ENCODE measurements around the gene SLC9A8. TPM values are rescaled to one million over a fixed set of nuclear protein-coding genes. Genes with fewer than 3 reads are reported as not detected.
"Not testable (repeated sequence)": the region's sequence is repeated elsewhere in the genome, so short reads cannot be mapped to it uniquely, and the experiment has no call there.

The SLC9A8 gene
- total and polyA plus RNA-seq, 2 donors (not counting 3 experiments of a cell fraction or from before 2014, with no cell fraction given), result 5.1 to 14.4 TPM

DNA sequence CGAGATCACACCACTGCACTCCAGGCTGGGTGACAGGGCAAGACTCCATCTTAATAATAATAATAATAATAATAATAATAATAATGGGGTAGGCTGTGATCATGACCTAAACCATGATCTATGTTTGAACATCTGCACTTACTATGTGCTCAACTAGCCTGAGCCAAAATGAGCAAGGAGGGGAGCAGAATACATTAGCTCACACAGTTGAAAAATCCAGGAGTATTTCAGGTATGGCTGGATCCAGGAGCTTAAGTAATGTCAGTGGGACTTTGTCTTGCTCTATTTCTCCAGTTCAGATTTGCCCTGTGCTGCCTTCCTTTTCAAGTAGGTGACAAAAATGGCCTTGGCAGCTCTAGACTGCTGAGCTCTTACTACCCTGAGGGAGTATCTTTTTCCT, 32.7 kb upstream of the SLC9A8 start:
- intact Hi-C loops (cut with micrococcal nuclease), result loop anchor here (5.0 kb wide), 1 partner anchor 67 kb away; no protein-coding TSS in a partner anchor
- peaks cover 23% of the 10 kb centered on the region for H3K4me1 ChIP-seq (ENCODE audit: control insufficient read depth, extremely low read depth, insufficient read depth, low read length)
- no peaks in the 10 kb centered on the region for H3K27me3 ChIP-seq (ENCODE audit: control insufficient read depth in 2 of 2, insufficient read depth in 2 of 2, low read length in 2 of 2)
- no peaks in the 10 kb centered on the region for H4K20me1 ChIP-seq (replicated peaks; ENCODE audit: control insufficient read depth, extremely low read depth, insufficient read depth, low read length)
- no peaks in the 10 kb centered on the region for H3K9me3 ChIP-seq (replicated peaks; ENCODE audit: control insufficient read depth, insufficient read depth, low read length)
- no peak overlapping the region for H2AFZ ChIP-seq (ENCODE audit: low read depth, low read length)
- H3K4me3 ChIP-seq (replicated peaks in 1 of 3; ENCODE audit: insufficient read depth in 1 of 3, low read depth in 1 of 3, low read length in 3 of 3), result no peak overlapping the region
- dilution Hi-C loops (cut with MboI; ENCODE audit: extremely low pct_ligation_motif_present, low sequenced_read_pairs), result no loop called here
- DNase-seq (ENCODE audit: low read depth, low spot score) (no peak), FAIRE-seq (no peak)
- POLR2A ChIA-PET, result no interaction called here
- H3K36me3 ChIP-seq (ENCODE audit: control insufficient read depth in 2 of 2, extremely low read depth in 1 of 2, insufficient read depth in 2 of 2, low read length in 2 of 2), result no peaks in the 10 kb centered on the region
- no peaks in the 10 kb centered on the region for H3K79me2 ChIP-seq (ENCODE audit: control insufficient read depth, insufficient read depth, low read length)
- CTCF ChIA-PET, result interaction anchor here (0.6 to 1.0 kb wide), 2 partner anchors 15 to 54 kb away, joined by 3 read pairs; no protein-coding TSS in a partner anchor
- H3K9me1 ChIP-seq (replicated peaks; ENCODE audit: control insufficient read depth, extremely low read depth, insufficient read depth, low read length), result no peaks in the 10 kb centered on the region
- no peak for TF ChIP-seq JUN (IDR thresholded peaks at IDR 0.05; ENCODE audit: borderline replicate concordance, insufficient read depth, insufficient read length, low read depth)
- H3K27ac ChIP-seq (ENCODE audit: insufficient read depth, low read depth, low read length), result no peak overlapping the region
- BruUV-seq (replicated peaks), result no TSS peak
- no peak overlapping the region for H3K4me2 ChIP-seq (ENCODE audit: insufficient read depth, low read length)
- no peak overlapping the region for H3K9ac ChIP-seq (replicated peaks; ENCODE audit: extremely low read depth, insufficient read depth, low read length)

DNA sequence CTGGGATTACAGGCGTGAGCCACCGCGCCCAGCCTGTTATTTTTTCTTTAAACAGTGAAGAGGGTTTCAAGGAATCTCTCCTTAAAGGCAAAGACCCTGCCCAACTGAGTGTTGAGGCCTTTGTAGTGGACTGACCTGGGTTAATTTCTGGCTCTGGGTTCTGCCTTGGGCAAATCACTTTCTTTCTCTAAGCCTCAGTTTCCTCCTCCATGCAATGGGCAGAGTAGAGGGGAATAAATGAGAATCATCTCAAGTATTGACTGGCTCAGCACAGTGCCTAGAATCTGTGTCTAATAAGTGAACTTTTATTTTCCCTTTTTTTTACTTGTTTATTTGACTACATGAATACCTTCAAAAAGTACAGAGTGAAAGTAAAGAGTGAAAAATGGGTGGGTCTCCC, 31.0 kb upstream of the SLC9A8 start:
- Histone ChIP-seq H3K27me3 (ENCODE audit: control insufficient read depth in 2 of 2, insufficient read depth in 2 of 2, low read length in 2 of 2) (no peaks in the 10 kb centered on the region), H3K9me3 (replicated peaks; ENCODE audit: control insufficient read depth, insufficient read depth, low read length) (no peaks in the 10 kb centered on the region), H2AFZ (ENCODE audit: low read depth, low read length) (no peak overlapping the region), H3K9me1 (replicated peaks; ENCODE audit: control insufficient read depth, extremely low read depth, insufficient read depth, low read length) (no peaks in the 10 kb centered on the region), H4K20me1 (replicated peaks; ENCODE audit: control insufficient read depth, extremely low read depth, insufficient read depth, low read length) (no peaks in the 10 kb centered on the region), H3K27ac (ENCODE audit: insufficient read depth, low read depth, low read length) (no peak overlapping the region), H3K9ac (replicated peaks; ENCODE audit: extremely low read depth, insufficient read depth, low read length) (no peak overlapping the region), H3K4me1 (ENCODE audit: control insufficient read depth, extremely low read depth, insufficient read depth, low read length) (peaks cover 7% of the 10 kb centered on the region), H3K36me3 (ENCODE audit: control insufficient read depth in 2 of 2, extremely low read depth in 1 of 2, insufficient read depth in 2 of 2, low read length in 2 of 2) (no peaks in the 10 kb centered on the region), H3K4me2 (ENCODE audit: insufficient read depth, low read length) (no peak overlapping the region), H3K79me2 (ENCODE audit: control insufficient read depth, insufficient read depth, low read length) (no peaks in the 10 kb centered on the region), H3K4me3 (replicated peaks in 1 of 3; ENCODE audit: insufficient read depth in 1 of 3, low read depth in 1 of 3, low read length in 3 of 3) (no peak overlapping the region)
- dilution Hi-C loops (cut with MboI; ENCODE audit: extremely low pct_ligation_motif_present, low sequenced_read_pairs) (no loop called here), intact Hi-C loops (cut with micrococcal nuclease) (no loop called here)
- no TSS peak for BruUV-seq (replicated peaks)
- ChIA-PET POLR2A (no interaction called here), CTCF (no interaction called here)
- DNase-seq (ENCODE audit: low read depth, low spot score) (no peak), FAIRE-seq (no peak)
- TF ChIP-seq POLR2A (IDR thresholded peaks at IDR 0.05; ENCODE audit: low read depth, low read length) (no peak), GATA2 (IDR thresholded peaks at IDR 0.05; ENCODE audit: insufficient read depth, insufficient read length, low read depth, low read length) (no peak), POLR2AphosphoS5 (IDR thresholded peaks at IDR 0.05; ENCODE audit: insufficient read depth, low read depth, low read length) (no peak), FOS (IDR thresholded peaks at IDR 0.05; ENCODE audit: borderline replicate concordance, insufficient read depth, low read length) (no peak), MYC (IDR thresholded peaks at IDR 0.05; ENCODE audit: low read depth, low read length) (no peak), EZH2 (IDR thresholded peaks at IDR 0.05; ENCODE audit: borderline replicate concordance, low read depth, low read length, severe bottlenecking) (no peak), JUN (IDR thresholded peaks at IDR 0.05; ENCODE audit: borderline replicate concordance, insufficient read depth, insufficient read length, low read depth) (no peak)
- TF ChIP-seq, protein P1, sequence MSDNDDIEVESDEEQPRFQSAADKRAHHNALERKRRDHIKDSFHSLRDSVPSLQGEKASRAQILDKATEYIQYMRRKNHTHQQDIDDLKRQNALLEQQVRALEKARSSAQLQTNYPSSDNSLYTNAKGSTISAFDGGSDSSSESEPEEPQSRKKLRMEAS (IDR thresholded peaks at IDR 0.05; ENCODE audit: insufficient read depth, insufficient read length), result no peak
- TF ChIP-seq, protein P2, sequence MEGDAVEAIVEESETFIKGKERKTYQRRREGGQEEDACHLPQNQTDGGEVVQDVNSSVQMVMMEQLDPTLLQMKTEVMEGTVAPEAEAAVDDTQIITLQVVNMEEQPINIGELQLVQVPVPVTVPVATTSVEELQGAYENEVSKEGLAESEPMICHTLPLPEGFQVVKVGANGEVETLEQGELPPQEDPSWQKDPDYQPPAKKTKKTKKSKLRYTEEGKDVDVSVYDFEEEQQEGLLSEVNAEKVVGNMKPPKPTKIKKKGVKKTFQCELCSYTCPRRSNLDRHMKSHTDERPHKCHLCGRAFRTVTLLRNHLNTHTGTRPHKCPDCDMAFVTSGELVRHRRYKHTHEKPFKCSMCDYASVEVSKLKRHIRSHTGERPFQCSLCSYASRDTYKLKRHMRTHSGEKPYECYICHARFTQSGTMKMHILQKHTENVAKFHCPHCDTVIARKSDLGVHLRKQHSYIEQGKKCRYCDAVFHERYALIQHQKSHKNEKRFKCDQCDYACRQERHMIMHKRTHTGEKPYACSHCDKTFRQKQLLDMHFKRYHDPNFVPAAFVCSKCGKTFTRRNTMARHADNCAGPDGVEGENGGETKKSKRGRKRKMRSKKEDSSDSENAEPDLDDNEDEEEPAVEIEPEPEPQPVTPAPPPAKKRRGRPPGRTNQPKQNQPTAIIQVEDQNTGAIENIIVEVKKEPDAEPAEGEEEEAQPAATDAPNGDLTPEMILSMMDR (IDR thresholded peaks at IDR 0.05; ENCODE audit: extremely low read depth in 1 of 2, insufficient read depth in 1 of 2, low read depth in 1 of 2, low read length in 2 of 2), result no peak

DNA sequence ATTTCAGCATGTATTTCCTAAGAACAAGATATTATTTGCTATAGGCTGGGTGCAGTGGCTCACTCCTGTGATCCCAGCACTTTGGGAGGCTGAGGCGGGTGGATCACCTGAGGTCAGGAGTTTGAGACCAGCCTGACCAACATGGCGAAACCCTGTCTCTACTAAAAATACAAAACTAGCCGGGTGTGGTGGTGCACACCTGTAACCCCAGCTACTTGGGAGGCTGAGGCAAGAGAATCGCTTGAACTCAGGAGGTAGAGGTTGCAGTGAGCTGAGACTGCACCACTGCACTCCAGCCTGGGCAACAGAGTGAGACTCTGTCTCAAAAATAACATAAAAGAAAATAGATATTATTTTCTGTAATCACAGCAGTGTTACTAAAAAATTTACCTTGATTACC, 30.2 kb upstream of the SLC9A8 start:
- not testable (repeated sequence) for BruUV-seq (replicated peaks)
- CTCF ChIA-PET, result interaction anchor here (0.6 kb wide), 1 partner anchor 152 kb away, joined by 3 read pairs; no protein-coding TSS in a partner anchor

More for the DNA sequence above, 30.2 kb upstream of the SLC9A8 start:
- H3K4me1 ChIP-seq (ENCODE audit: control insufficient read depth, extremely low read depth, insufficient read depth, low read length); intact Hi-C loops (cut with micrococcal nuclease); DNase-seq (ENCODE audit: low read depth, low spot score); H4K20me1 ChIP-seq (replicated peaks; ENCODE audit: control insufficient read depth, extremely low read depth, insufficient read depth, low read length); H3K36me3 ChIP-seq (ENCODE audit: control insufficient read depth in 2 of 2, extremely low read depth in 1 of 2, insufficient read depth in 2 of 2, low read length in 2 of 2); H3K9me3 ChIP-seq (replicated peaks; ENCODE audit: control insufficient read depth, insufficient read depth, low read length); FAIRE-seq; H3K9me1 ChIP-seq (replicated peaks; ENCODE audit: control insufficient read depth, extremely low read depth, insufficient read depth, low read length); H3K4me3 ChIP-seq (replicated peaks in 1 of 3; ENCODE audit: insufficient read depth in 1 of 3, low read depth in 1 of 3, low read length in 3 of 3); POLR2A ChIA-PET; H3K27me3 ChIP-seq (ENCODE audit: control insufficient read depth in 2 of 2, insufficient read depth in 2 of 2, low read length in 2 of 2); H3K9ac ChIP-seq (replicated peaks; ENCODE audit: extremely low read depth, insufficient read depth, low read length); H3K27ac ChIP-seq (ENCODE audit: insufficient read depth, low read depth, low read length); dilution Hi-C loops (cut with MboI; ENCODE audit: extremely low pct_ligation_motif_present, low sequenced_read_pairs); H3K4me2 ChIP-seq (ENCODE audit: insufficient read depth, low read length); H2AFZ ChIP-seq (ENCODE audit: low read depth, low read length); H3K79me2 ChIP-seq (ENCODE audit: control insufficient read depth, insufficient read depth, low read length): not testable (repeated sequence)

Data from endothelial cell of umbilical vein (primary cell).